Measurements from ENCODE around the gene BICRAL. TPM values are rescaled to one million over a fixed set of nuclear protein-coding genes. Genes with fewer than 3 reads are reported as not detected.

Gene BICRAL
- total and polyA plus RNA-seq, 2 donors (not counting 3 experiments of a cell fraction or from before 2014, with no cell fraction given), result 5.6 to 6.8 TPM

GRCh38 chr6:42864602-42865001 lies 82.8 kb downstream of the BICRAL start:
- TF ChIP-seq MYC (IDR thresholded peaks at IDR 0.05; ENCODE audit: low read depth, low read length), result no peak
- no peak for TF ChIP-seq EZH2 (IDR thresholded peaks at IDR 0.05; ENCODE audit: borderline replicate concordance, low read depth, low read length, severe bottlenecking)
- no peak for TF ChIP-seq JUN (IDR thresholded peaks at IDR 0.05; ENCODE audit: borderline replicate concordance, insufficient read depth, insufficient read length, low read depth)
- dilution Hi-C loops (cut with MboI; ENCODE audit: extremely low pct_ligation_motif_present, low sequenced_read_pairs) (no loop called here), intact Hi-C loops (cut with micrococcal nuclease) (no loop called here)
- no peak for DNase-seq (ENCODE audit: low read depth, low spot score)
- Histone ChIP-seq H3K27me3 (ENCODE audit: control insufficient read depth in 2 of 2, insufficient read depth in 2 of 2, low read length in 2 of 2) (no peaks in the 10 kb centered on the region), H3K4me2 (ENCODE audit: insufficient read depth, low read length) (no peak overlapping the region), H3K27ac (ENCODE audit: insufficient read depth, low read depth, low read length) (no peak overlapping the region), H2AFZ (ENCODE audit: low read depth, low read length) (no peak overlapping the region), H3K4me1 (ENCODE audit: control insufficient read depth, extremely low read depth, insufficient read depth, low read length) (no peaks in the 10 kb centered on the region), H3K79me2 (ENCODE audit: control insufficient read depth, insufficient read depth, low read length) (no peaks in the 10 kb centered on the region), H3K36me3 (ENCODE audit: control insufficient read depth in 2 of 2, extremely low read depth in 1 of 2, insufficient read depth in 2 of 2, low read length in 2 of 2) (peaks cover 0 to 12% of the 10 kb centered on the region in 2 experiments), H4K20me1 (replicated peaks; ENCODE audit: control insufficient read depth, extremely low read depth, insufficient read depth, low read length) (no peaks in the 10 kb centered on the region), H3K9me3 (replicated peaks; ENCODE audit: control insufficient read depth, insufficient read depth, low read length) (no peaks in the 10 kb centered on the region), H3K9ac (replicated peaks; ENCODE audit: extremely low read depth, insufficient read depth, low read length) (no peak overlapping the region), H3K4me3 (replicated peaks in 1 of 3; ENCODE audit: insufficient read depth in 1 of 3, low read depth in 1 of 3, low read length in 3 of 3) (no peak overlapping the region), H3K9me1 (replicated peaks; ENCODE audit: control insufficient read depth, extremely low read depth, insufficient read depth, low read length) (no peaks in the 10 kb centered on the region)
- POLR2A ChIA-PET, result no interaction called here
- FAIRE-seq, result no peak
- no TSS peak for BruUV-seq (replicated peaks)
- CTCF ChIA-PET, result no interaction called here

GRCh38 chr6:42870145-42870936 lies 88.5 kb downstream of the BICRAL start:
- no peaks in the 10 kb centered on the region for H4K20me1 ChIP-seq (replicated peaks; ENCODE audit: control insufficient read depth, extremely low read depth, insufficient read depth, low read length)
- no peaks in the 10 kb centered on the region for H3K9me3 ChIP-seq (replicated peaks; ENCODE audit: control insufficient read depth, insufficient read depth, low read length)
- H3K4me2 ChIP-seq (ENCODE audit: insufficient read depth, low read length), result no peak overlapping the region
- no peaks in the 10 kb centered on the region for H3K9me1 ChIP-seq (replicated peaks; ENCODE audit: control insufficient read depth, extremely low read depth, insufficient read depth, low read length)
- no peaks in the 10 kb centered on the region for H3K4me1 ChIP-seq (ENCODE audit: control insufficient read depth, extremely low read depth, insufficient read depth, low read length)
- no peaks in the 10 kb centered on the region for H3K36me3 ChIP-seq (ENCODE audit: control insufficient read depth in 2 of 2, extremely low read depth in 1 of 2, insufficient read depth in 2 of 2, low read length in 2 of 2)
- H3K4me3 ChIP-seq (replicated peaks in 1 of 3; ENCODE audit: insufficient read depth in 1 of 3, low read depth in 1 of 3, low read length in 3 of 3), result no peak overlapping the region
- no peak for TF ChIP-seq EZH2 (IDR thresholded peaks at IDR 0.05; ENCODE audit: borderline replicate concordance, low read depth, low read length, severe bottlenecking)
- no peak for TF ChIP-seq MAX (IDR thresholded peaks at IDR 0.05; ENCODE audit: insufficient read depth, insufficient read length)
- TF ChIP-seq POLR2A (IDR thresholded peaks at IDR 0.05; ENCODE audit: low read depth, low read length), result no peak
- TF ChIP-seq CTCF (IDR thresholded peaks at IDR 0.05; ENCODE audit: extremely low read depth in 1 of 2, insufficient read depth in 1 of 2, low read depth in 1 of 2, low read length in 2 of 2), result no peak
- no peak for TF ChIP-seq JUN (IDR thresholded peaks at IDR 0.05; ENCODE audit: borderline replicate concordance, insufficient read depth, insufficient read length, low read depth)
- TF ChIP-seq GATA2 (IDR thresholded peaks at IDR 0.05; ENCODE audit: insufficient read depth, insufficient read length, low read depth, low read length), result no peak
- TF ChIP-seq POLR2AphosphoS5 (IDR thresholded peaks at IDR 0.05; ENCODE audit: insufficient read depth, low read depth, low read length), result no peak
- TF ChIP-seq MYC (IDR thresholded peaks at IDR 0.05; ENCODE audit: low read depth, low read length), result no peak
- TF ChIP-seq FOS (IDR thresholded peaks at IDR 0.05; ENCODE audit: borderline replicate concordance, insufficient read depth, low read length), result no peak
- CTCF ChIA-PET, result interaction anchor here (0.9 kb wide), 1 partner anchor 94 kb away, joined by 3 read pairs; no protein-coding TSS in a partner anchor
- FAIRE-seq (no peak), DNase-seq (ENCODE audit: low read depth, low spot score) (no peak)
- POLR2A ChIA-PET, result no interaction called here
- dilution Hi-C loops (cut with MboI; ENCODE audit: extremely low pct_ligation_motif_present, low sequenced_read_pairs), result no loop called here
- no peak overlapping the region for H2AFZ ChIP-seq (ENCODE audit: low read depth, low read length)
- H3K79me2 ChIP-seq (ENCODE audit: control insufficient read depth, insufficient read depth, low read length), result no peaks in the 10 kb centered on the region
- BruUV-seq (replicated peaks), result no TSS peak
- H3K9ac ChIP-seq (replicated peaks; ENCODE audit: extremely low read depth, insufficient read depth, low read length), result no peak overlapping the region
- intact Hi-C loops (cut with micrococcal nuclease), result no loop called here
- H3K27ac ChIP-seq (ENCODE audit: insufficient read depth, low read depth, low read length), result no peak overlapping the region
- no peaks in the 10 kb centered on the region for H3K27me3 ChIP-seq (ENCODE audit: control insufficient read depth in 2 of 2, insufficient read depth in 2 of 2, low read length in 2 of 2)

Measured in endothelial cell of umbilical vein (primary cell).